Pancreas (tissue), 10 donors: ENCODE data around the gene RUNX3. TPM values are rescaled to one million over a fixed set of nuclear protein-coding genes. Genes with fewer than 3 reads are reported as not detected.
"Not testable (repeated sequence)": the region's sequence is repeated elsewhere in the genome, so short reads cannot be mapped to it uniquely, and the experiment has no call there.

Experiments
- ATAC-seq, 4 donors: fragments of 200-7000 bp; cut with Tn5 transposase; one replicate each; pipeline versions ENCODE4 v1.8.0 to v1.9.1; 2020; ENCODE audit warnings: mild to moderate bottlenecking in 4 of 4, moderate library complexity in 4 of 4
- DNase-seq, 6 donors: peaks; one replicate each; pipeline ENCODE4 v3.0.0-alpha.2; 2020
- FAIRE-seq: peaks from 2 replicates; lab custom pipeline; 2012; peaks lifted over from hg19 to GRCh38; lab: Jason Lieb, UNC
- H3K27ac ChIP-seq, 4 donors: fragments of 200-600 bp; sonication (generic); 1 replicate in 3 of 4; 2 replicates in 1 of 4; pipeline versions ENCODE4 v1.5.0 to v1.8.0; 2020
- H3K27me3 ChIP-seq, 4 donors: fragments of 200-600 bp; one replicate each; pipeline ENCODE4 v1.8.0; 2021
- H3K36me3 ChIP-seq, 3 donors: fragments of 200-600 bp; sonication (generic) in 1 of 3; one replicate each; pipeline versions ENCODE4 v1.5.0 to v1.8.0; 2020 to 2021
- H3K4me1 ChIP-seq, 3 donors: fragments of 200-600 bp; one replicate each; pipeline ENCODE4 v1.8.0; 2021
- H3K4me3 ChIP-seq, 4 donors: fragments of 200-600 bp; sonication (generic) in 2 of 4; one replicate each; pipeline versions ENCODE4 v1.5.0 to v1.8.0; 2020 to 2021
- H3K9me3 ChIP-seq, 4 donors: fragments of 200-600 bp; one replicate each; pipeline ENCODE4 v1.8.0; 2021
- CTCF ChIP-seq, 4 donors: fragments of 200-600 bp; sonication (generic) in 3 of 4; IDR thresholded peaks; one replicate each; pipeline versions ENCODE4 v1.5.0 to v1.8.0; 2021; ENCODE audit warnings: antibody characterized with exemption in 4 of 4
- WGBS, 2 donors: extraction: QIAGEN DNeasy Blood & Tissue Kit; methylation state at CpG; one replicate each; pipeline ENCODE4 v1.1.7; 2013; 5-methylcytosine and 5-hydroxymethylcytosine counted together
- intact Hi-C, 3 donors: fragments of 100-400 bp; cut with DNase I; formaldehyde crosslinking; loops; one replicate each; pipeline versions ENCODE4 v1.11.1 to v1.14.2; 2022
- polyA plus RNA-seq, 2 donors: library from polyadenylated mRNA; stranded (reverse); fragments of 200-250 nt; gene quantifications; one replicate each; pipeline ENCODE4 v1.2.3, GENCODE V29; 2013
- total RNA-seq, 6 donors: library from RNA; stranded (reverse); fragmentation: NEBNext Ultra II Directional in 4 of 6; extraction: Animal tissue kit (Norgen Biotek cat#: 25700) in 4 of 6; gene quantifications; one replicate each; pipeline versions ENCODE4 v1.2.1 to v1.2.4, GENCODE V29; 2021 to 2023
- donor health status: healthy with polysubstance abuse.
- donor health status: DM: no; HTN: no; CAD: no; lungs with moderate emphysema.
- donor health status: DM: no; HTN: no; CAD: no.
- donor health status: control.
- donor health status: control.
- donor health status: Bipolar disorder and iron deficiency.
- donor health status: DM: yes; HTN: yes; CAD: no.
- donor health status: DM: no; HTN: no; CAD: no.
- donor health status: DM: no; HTN: no; CAD: no.
- donor health status: DM: yes; HTN: yes; CAD: no.

The RUNX3 gene
- total and polyA plus RNA-seq, 8 donors = 0.30 to 3.7 (median 0.77) TPM

- no peak for TF ChIP-seq CTCF (IDR thresholded peaks at IDR 0.05)
- FAIRE-seq (no peak), ATAC-seq (no peak), DNase-seq (no peak)
- no peaks in the 10 kb centered on the region for H3K27me3 ChIP-seq
- H3K4me1 ChIP-seq = no peaks in the 10 kb centered on the region
- intact Hi-C loops = no loop called here
- no peak overlapping the region for H3K27ac ChIP-seq
- no peaks in the 10 kb centered on the region for H3K36me3 ChIP-seq
- whole genome bisulfite sequencing, 2 donors = 83 to 88% methylated on average over 4 of the region's 4 CpGs
- H3K4me3 ChIP-seq = no peak overlapping the region
- no peaks in the 10 kb centered on the region for H3K9me3 ChIP-seq
Observed at GRCh38 chr1:24895511-24895910, 34.6 kb downstream of the RUNX3 start.

- TF ChIP-seq CTCF (IDR thresholded peaks at IDR 0.05) = no peak
- no peaks in the 10 kb centered on the region for H3K36me3 ChIP-seq
- no peaks in the 10 kb centered on the region for H3K27me3 ChIP-seq
- 74 to 82% methylated on average over 8 of the region's 8 CpGs for WGBS, 2 donors
- H3K27ac ChIP-seq = no peak overlapping the region
- H3K9me3 ChIP-seq = no peaks in the 10 kb centered on the region
- FAIRE-seq = no peak
- no peak overlapping the region for H3K4me3 ChIP-seq
- DNase-seq = no peak
- intact Hi-C loops = no loop called here
- H3K4me1 ChIP-seq = no peaks in the 10 kb centered on the region
- ATAC-seq = no peak
Observed at GRCh38 chr1:24894002-24894401, 36.1 kb downstream of the RUNX3 start.

GRCh38 chr1:24893431-24893830, 36.6 kb downstream of the RUNX3 start:
- H3K27me3 ChIP-seq = no peaks in the 10 kb centered on the region
- 78 to 84% methylated on average over 3 of the region's 3 CpGs for WGBS, 2 donors
- no peak for DNase-seq
- no peaks in the 10 kb centered on the region for H3K9me3 ChIP-seq
- H3K27ac ChIP-seq = no peak overlapping the region
- FAIRE-seq = no peak
- H3K4me3 ChIP-seq = no peak overlapping the region
- no peaks in the 10 kb centered on the region for H3K4me1 ChIP-seq
- intact Hi-C loops = no loop called here
- H3K36me3 ChIP-seq = no peaks in the 10 kb centered on the region
- no peak for TF ChIP-seq CTCF (IDR thresholded peaks at IDR 0.05)
- ATAC-seq = no peak

- ATAC-seq (no peak), FAIRE-seq (no peak), DNase-seq (peak in 1 of 6 donors; percentile 5)
- no peaks in the 10 kb centered on the region for H3K4me1 ChIP-seq
- WGBS, 2 donors = 80 to 83% methylated on average over 1 of the region's 1 CpG
- H3K27me3 ChIP-seq = no peaks in the 10 kb centered on the region
- intact Hi-C loops = no loop called here
- H3K27ac ChIP-seq = no peak overlapping the region
- no peak overlapping the region for H3K4me3 ChIP-seq
- no peak for TF ChIP-seq CTCF (IDR thresholded peaks at IDR 0.05)
- H3K9me3 ChIP-seq = no peaks in the 10 kb centered on the region
- H3K36me3 ChIP-seq = no peaks in the 10 kb centered on the region
Observed at GRCh38 chr1:24892188-24893153, 37.6 kb downstream of the RUNX3 start.

GRCh38 chr1:24891367-24891766, 38.7 kb downstream of the RUNX3 start:
- H3K36me3 ChIP-seq, ATAC-seq, H3K9me3 ChIP-seq, FAIRE-seq, DNase-seq, H3K27ac ChIP-seq, H3K4me1 ChIP-seq, intact Hi-C loops, H3K27me3 ChIP-seq, H3K4me3 ChIP-seq: not testable (repeated sequence)
- WGBS, 2 donors = 51 to 59% methylated on average over 1 of the region's 1 CpG
